ENCODE measurements around the gene LATS1. TPM values are rescaled to one million over a fixed set of nuclear protein-coding genes. Genes with fewer than 3 reads are reported as not detected.

LATS1 gene
- total and polyA plus RNA-seq, 2 of the 8 experiments (the other 6 are each of a cell fraction or from before 2014, with no cell fraction given), result 8.9 to 21.7 TPM

- Histone ChIP-seq H3K4ac (replicated peaks; ENCODE audit: insufficient read length, low read depth, low read length) (no peak overlapping the region), H4K91ac (replicated peaks; ENCODE audit: insufficient read length, low read length) (no peak overlapping the region), H4K8ac (ENCODE audit: extremely low read depth, insufficient read depth, low read length) (no peak overlapping the region), H3K27ac (ENCODE audit: low read depth, low read length) (no peak overlapping the region), H2AK5ac (ENCODE audit: low read depth, low read length) (no peak overlapping the region), H3K36me3 (ENCODE audit: control insufficient read depth in 2 of 4, insufficient read depth in 4 of 4, low read length in 3 of 4) (no peaks in the 10 kb centered on the region; a peak in 1 of 8 replicates), H3K9me3 (ENCODE audit: insufficient read depth in 2 of 2, low read depth in 1 of 2, low read length in 1 of 2) (no peaks in the 10 kb centered on the region), H2BK12ac (ENCODE audit: low read depth, low read length) (no peak overlapping the region), H3K27me3 (replicated peaks in 1 of 4; ENCODE audit: control insufficient read depth in 3 of 4, extremely low read depth in 1 of 4, insufficient read depth in 3 of 4, low read length in 3 of 4) (no peaks in the 10 kb centered on the region), H3K9ac (replicated peaks in 1 of 4; ENCODE audit: extremely low read depth in 1 of 4, low read depth in 3 of 4, low read length in 3 of 4) (no peak overlapping the region), H3K4me1 (replicated peaks in 1 of 4; ENCODE audit: control insufficient read depth in 3 of 4, insufficient read depth in 4 of 4, low read length in 3 of 4) (no peaks in the 10 kb centered on the region), H3K23ac (ENCODE audit: insufficient read length) (no peak overlapping the region), H2BK5ac (ENCODE audit: low read depth, low read length) (no peak overlapping the region), H2BK15ac (ENCODE audit: low read length) (no peak overlapping the region), H3K4me2 (ENCODE audit: insufficient read depth in 1 of 2, low read depth in 2 of 2, low read length in 2 of 2) (no peak overlapping the region), H3K4me3 (ENCODE audit: extremely low read depth in 1 of 4, insufficient read depth in 2 of 4, low read depth in 3 of 4, low read length in 4 of 4) (no peak overlapping the region), H2AFZ (ENCODE audit: low read length) (no peak overlapping the region), H4K20me1 (replicated peaks in 1 of 2; ENCODE audit: control insufficient read depth in 1 of 2, insufficient read depth in 2 of 2, low read length in 2 of 2) (no peaks in the 10 kb centered on the region), H3K23me2 (ENCODE audit: low read depth, low read length) (no peaks in the 10 kb centered on the region), H3K56ac (replicated peaks; ENCODE audit: insufficient read length, low read depth, low read length) (no peak overlapping the region), H4K5ac (ENCODE audit: insufficient read length, low read depth, low read length) (no peak overlapping the region), H3K79me2 (ENCODE audit: control insufficient read depth in 1 of 2, insufficient read depth in 2 of 2, low read length in 2 of 2) (no peaks in the 10 kb centered on the region), H2BK120ac (replicated peaks; ENCODE audit: low read depth, low read length) (no peak overlapping the region), H3K18ac (ENCODE audit: extremely low read depth, low read length) (no peak overlapping the region), H3K79me1 (ENCODE audit: low read depth, low read length) (no peaks in the 10 kb centered on the region), H3K14ac (ENCODE audit: insufficient read length) (no peak overlapping the region), H2BK20ac (ENCODE audit: low read length) (no peak overlapping the region)
- no peak for FAIRE-seq
- WGBS, 2 experiments (ENCODE audit: extremely low coverage in 1 of 2, insufficient coverage in 1 of 2, insufficient read length in 1 of 2, insufficient replicate concordance in 2 of 2, low coverage in 1 of 2, low lambda C conversion rate in 2 of 2, missing lambda C conversion rate in 1 of 2), result 93% methylated on average over 1 of the region's 1 CpG; no CpG with 5 or more reads in 1 of the 2 experiments
- DNase-seq (ENCODE audit: low read depth in 1 of 2, low spot score in 2 of 2), result no peak
- POLR2A ChIA-PET (ENCODE audit: partially characterized antibody), result no interaction called here
- CTCF ChIA-PET (ENCODE audit: partially characterized antibody), result interaction anchor here (1.6 kb wide), 1 partner anchor 73 kb away, joined by 4 read pairs; no protein-coding TSS in a partner anchor
- TF ChIP-seq GTF2F1 (IDR thresholded peaks at IDR 0.05; ENCODE audit: borderline replicate concordance, low read depth, low read length) (no peak), TAF7 (optimal IDR thresholded peaks at IDR 0.05; ENCODE audit: borderline replicate concordance, low read depth, low read length) (no peak), SIN3A (conservative IDR thresholded peaks at IDR 0.05 in 1 of 2, IDR thresholded peaks at IDR 0.05 in 1 of 2; ENCODE audit: low read depth in 1 of 2, low read length in 2 of 2) (no peak), CEBPB (IDR thresholded peaks at IDR 0.05; ENCODE audit: low read depth, low read length) (no peak), NRF1 (IDR thresholded peaks at IDR 0.05; ENCODE audit: low read depth, low read length) (no peak), ASH2L (IDR thresholded peaks at IDR 0.05; ENCODE audit: low read length) (no peak), MAFK (IDR thresholded peaks at IDR 0.05; ENCODE audit: low read depth, low read length) (no peak), CBX5 (IDR thresholded peaks at IDR 0.05; ENCODE audit: low read depth, low read length) (no peak), SIX5 (IDR thresholded peaks at IDR 0.05; ENCODE audit: low read depth, low read length) (no peak), EP300 (IDR thresholded peaks at IDR 0.05; ENCODE audit: borderline replicate concordance in 1 of 2, low read depth in 2 of 2, low read length in 2 of 2) (no peak), GABPA (IDR thresholded peaks at IDR 0.05; ENCODE audit: borderline replicate concordance, insufficient read depth, low read length) (no peak), PHF8 (conservative IDR thresholded peaks at IDR 0.05; ENCODE audit: low read depth, low read length) (no peak), ATF2 (IDR thresholded peaks at IDR 0.05; ENCODE audit: low read length) (no peak)
Observed at GRCh38 chr6:149634315-149634714, 83.6 kb downstream of the LATS1 start.

Data from H1 (cell line).